ENCODE measurements around the gene MGAT4A.

- TF ChIP-seq CTCF (IDR thresholded peaks at IDR 0.05) (no peak), POLR2AphosphoS5 (IDR thresholded peaks at IDR 0.05; ENCODE audit: insufficient read depth in 1 of 2, low read depth in 1 of 2) (no peak), POLR2A (IDR thresholded peaks at IDR 0.05) (no peak)
These were observed 48.0 kb upstream of the MGAT4A start for GRCh38 chr2:98778741-98779483.

Measured in vagina (tissue), 2 donors.